GM19193 (cell line): ENCODE results near the gene CENPM.

Experiments used
- POLR2A ChIP-seq: IDR thresholded peaks from 4 replicates; pipeline ENCODE4 v1.6.1; 2011; ENCODE audit not compliant: insufficient read depth, insufficient read length; ENCODE audit errors: extremely low read depth

Gene CENPM

DNA sequence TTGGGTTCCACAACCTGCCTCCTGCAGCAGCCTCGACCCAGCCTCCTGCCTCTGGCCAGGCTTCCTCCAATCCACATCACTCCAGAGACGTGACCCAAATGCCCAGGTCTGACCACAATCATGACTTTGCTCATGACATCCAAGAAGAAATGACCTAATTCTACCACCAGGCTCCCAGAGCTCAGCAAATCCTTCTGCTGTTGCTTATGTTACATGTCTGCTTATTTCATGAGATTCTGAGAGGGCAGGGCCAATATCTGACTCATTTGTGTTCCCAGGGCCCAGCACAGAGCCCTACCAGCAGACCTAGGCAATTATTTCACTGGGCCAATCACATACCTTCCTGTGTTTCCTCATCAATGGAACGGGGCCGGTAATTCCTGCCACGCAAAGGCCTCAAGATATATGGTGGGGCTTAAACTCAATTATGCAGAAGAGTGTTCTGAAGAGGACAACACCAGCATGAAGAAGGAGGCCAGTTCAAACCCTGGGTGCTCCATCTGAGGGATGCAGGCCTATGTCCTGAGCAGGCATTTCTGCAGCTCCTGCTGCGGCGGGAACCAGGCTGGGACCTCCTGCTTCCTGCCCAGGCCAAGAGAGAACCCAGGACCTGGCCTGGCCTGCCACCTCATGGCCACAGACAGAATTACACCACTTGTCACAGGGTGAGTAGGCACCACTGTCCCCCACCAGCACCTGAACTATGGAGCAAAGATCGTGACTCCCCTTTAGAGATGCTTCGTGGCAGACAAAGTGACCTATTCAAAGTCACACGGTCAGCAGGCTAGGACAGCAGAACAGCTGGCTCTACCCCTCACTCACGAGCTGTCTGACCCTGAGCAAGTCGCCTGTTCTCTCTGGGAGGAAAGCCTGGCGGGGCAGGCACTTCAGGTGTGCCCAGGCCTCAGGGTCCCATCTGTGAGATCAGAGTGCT is 5.9 kb downstream of the CENPM start:
- TF ChIP-seq POLR2A = no peak

DNA sequence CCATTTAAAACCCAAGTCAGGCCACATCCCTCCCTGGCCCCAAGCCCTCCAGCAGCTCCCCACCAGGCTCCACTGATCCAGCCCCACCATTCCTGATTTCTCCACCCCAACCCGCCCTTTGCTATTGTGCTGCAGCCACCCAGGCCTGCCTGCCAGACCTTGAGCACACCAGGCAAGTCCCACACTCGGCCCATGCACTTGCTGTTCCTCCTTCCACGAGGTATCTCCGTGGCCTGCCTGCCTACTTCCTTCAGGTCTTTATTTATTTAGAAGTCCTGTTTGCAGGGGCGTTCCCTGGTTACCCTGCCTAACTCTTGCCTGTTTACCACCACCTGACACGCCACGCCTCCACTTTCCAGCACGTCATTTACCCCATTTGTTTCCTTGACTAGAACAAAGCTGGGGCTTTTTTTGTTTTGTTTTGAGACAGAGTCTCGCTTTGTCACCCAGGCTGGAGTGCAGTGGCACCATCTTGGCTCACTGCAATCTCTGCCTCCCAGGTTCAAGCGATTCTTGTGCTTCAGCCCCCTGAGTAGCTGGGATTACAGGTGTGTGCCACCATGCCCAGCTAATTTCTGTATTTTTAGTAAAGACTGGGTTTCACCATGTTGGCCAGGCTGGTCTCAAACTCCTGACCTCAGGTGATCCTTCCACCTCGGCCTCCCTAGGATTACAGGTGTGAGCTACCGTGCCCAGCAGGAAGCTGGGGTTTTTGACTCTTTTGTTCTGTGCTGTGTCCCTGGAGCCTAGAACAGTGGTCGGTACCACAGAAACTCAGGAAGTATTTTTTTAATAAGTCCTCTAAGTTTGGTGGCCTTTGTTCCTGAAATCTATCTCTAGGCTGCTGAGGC is 6.7 kb downstream of the CENPM start:
- TF ChIP-seq POLR2A = peak; percentile 83

DNA sequence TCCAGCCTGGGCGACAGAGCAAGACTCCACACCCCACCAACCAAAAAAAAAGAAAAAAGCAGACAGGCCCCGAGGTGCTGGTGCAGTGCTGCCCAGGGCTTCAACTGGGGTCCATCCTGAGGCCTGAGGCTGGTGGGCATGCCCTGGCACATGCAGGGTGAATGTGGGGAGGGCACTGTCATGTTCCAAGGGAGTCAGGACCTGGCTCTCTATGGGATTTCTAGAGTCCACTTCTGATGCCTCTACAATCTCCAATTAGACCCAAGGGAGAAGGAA is 10.1 kb downstream of the CENPM start:
- TF ChIP-seq POLR2A = no peak

DNA sequence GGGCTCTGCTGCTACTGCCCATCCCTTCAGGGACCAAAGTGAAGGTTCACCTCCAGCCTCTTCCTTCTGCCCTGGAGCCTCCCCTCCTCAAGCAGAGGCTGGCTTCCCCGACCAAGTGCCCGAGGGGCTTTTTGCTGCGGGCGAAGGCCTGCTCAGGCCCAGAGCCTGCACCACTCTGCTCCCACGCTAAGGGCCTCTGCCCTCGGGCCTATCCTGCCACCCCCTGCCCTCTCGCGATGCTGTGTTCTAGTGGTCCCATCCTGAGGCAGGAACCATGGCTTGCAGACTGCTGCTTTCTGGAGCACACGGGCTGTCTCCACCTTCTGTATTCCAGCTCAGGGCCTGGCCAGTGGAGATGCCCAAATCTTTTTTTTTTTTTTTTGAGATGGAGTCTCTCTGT is 11.4 kb downstream of the CENPM start:
- TF ChIP-seq POLR2A = no peak

DNA sequence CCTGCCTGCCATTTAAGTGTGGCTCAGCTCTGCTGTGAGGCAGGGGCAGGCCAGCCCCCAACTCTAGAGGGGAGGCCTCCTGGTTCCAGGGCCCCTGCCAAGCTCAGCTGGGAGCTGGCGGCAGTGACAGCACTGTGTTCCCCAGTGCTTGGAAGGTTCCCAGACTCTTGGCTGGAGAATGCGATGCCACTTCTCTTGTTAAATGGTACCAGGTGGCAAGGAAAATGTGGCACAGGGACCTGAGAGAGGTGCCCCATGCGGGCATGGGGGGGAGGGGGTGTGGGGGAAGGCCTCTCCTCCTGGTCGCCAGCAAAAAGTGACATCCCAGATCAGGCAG is 12.0 kb downstream of the CENPM start:
- TF ChIP-seq POLR2A = no peak

DNA sequence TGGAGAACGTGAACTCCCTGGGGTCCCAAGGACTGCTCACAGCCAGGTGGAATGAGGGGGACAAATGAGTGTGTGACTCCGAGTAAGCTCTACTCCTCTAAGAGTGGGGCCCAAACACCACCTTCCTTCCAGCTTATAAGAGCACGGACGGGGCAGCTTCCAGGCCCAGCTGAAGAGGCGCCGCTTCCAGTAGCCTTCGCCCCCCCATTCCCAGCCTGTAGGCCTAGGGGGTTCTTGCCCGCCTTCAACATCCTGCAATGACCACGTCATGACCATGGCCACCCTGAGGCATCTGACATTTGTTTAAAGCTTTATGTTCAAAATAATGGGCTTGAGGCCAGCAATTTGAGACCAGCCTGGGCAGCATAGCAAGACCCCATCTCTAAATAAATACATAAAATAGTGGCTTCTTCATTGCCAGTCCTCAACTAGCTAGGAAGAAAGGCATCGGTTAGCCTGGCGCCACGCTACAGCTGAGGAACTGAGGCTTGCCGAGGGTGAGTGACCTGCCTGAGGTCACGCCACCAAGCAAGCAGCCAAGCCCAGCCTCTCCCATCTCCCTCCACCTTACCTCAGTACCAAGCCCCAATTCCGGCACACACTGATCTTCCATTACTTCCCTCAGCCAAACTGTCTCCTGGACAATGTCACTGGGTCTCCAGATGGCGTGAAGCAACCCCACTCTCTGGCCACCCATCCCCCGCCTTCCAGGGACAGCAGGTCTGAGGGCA is 12.5 kb downstream of the CENPM start:
- no peak for TF ChIP-seq POLR2A

DNA sequence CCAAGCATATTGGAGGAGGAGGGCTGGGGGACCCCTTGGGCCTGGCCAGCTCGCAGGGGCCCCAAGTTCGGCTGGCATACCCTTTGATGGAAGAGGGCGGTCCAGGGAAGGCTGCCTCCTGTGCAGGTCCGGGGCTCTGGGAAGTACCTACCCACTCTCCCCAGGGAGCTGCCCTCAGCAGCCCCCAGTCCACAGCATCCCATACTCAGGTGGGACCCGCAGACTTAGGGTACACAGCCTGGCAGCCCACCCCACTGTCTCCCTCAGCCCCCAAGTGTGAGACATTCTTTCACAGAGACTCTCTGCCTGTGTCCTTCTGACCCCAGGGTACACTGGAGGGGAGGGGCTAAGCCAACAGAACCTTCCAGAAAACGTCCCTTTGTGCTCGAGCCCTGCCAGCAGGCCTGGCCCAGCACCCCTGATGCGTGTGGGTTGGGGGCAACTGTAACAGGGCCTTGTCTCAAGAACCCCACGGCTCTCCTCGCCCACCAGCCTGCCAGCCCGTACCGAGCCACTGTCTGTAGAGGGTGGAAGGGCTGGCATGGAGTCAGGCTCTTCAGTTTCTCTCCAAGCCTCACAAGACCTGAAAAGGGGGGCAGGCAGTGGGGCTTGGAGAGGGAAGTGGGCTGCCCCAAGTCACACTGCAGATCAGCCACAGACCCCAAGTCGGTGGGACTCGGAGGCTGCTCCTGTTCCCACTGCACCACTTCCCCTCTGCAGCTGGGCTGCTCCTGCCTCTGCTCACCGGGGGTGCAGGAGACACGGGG is 13.4 kb downstream of the CENPM start:
- TF ChIP-seq POLR2A = peak; percentile 5

DNA sequence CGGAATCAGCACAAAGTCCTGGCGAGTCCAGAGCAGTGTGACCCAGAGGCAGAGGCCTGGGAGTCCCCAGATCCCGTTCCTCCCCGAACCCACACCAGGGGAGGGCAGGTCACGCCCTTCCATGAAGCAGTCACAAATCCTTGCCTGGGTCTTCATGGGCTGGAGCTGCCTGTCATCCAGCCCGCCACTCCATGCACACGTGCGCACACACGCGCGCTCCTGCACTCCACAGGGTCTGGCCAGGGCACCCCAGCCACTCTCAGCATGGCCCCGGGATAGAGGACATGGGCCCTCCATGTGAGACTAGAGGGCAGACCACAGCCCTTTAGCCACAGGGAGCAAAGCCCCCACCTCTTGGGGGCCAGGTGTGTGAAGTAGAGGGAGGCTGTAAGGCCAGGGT is 14.6 kb downstream of the CENPM start:
- TF ChIP-seq POLR2A = peak; percentile 9

DNA sequence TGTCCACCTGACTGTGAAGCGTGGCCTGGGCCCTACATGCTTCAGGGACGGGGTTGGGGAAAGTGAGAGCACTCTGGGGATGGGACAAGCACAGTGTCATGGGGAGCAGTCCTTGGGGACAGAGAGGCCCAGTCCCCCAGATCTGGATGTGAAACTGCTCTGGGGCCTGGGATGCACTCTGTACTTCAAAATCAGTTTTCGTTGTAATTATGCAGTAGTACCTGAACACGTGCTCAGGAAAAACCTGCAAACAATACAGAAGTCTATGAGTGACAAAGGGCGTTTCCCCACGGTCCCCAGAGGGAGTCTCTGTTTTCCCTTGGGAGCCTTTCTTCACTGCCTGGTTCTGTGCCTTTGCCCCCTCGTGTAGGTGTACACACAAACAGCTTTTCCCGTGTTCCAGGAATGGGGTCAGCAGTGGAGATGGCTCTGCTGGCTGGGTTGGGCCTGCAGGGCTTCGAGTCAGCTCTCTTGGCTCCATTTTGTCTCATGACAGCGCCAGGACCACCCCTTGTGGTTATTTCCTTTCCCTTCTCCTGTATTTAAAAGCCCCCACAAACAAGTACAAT is 15.2 kb downstream of the CENPM start:
- TF ChIP-seq POLR2A = peak; percentile 13

DNA sequence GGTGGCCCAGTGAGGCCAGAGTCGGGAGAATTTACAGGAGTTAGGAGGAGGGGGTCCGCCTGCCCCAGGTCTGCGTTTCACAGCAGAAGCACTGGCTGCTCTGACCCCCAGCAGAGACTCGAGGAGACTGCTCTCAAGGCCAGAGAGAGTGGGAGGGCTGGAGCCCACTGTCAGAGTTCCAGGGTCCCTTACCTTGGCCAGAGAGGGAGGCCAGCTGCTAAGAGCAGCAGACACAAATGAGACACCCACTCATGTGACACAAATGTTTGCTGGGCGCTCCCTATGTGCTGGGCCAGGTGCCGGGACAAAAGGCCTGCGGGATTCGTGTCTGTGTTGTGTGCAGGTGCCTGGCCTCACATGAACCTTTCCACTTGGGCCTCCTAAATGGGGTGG is 17.5 kb downstream of the CENPM start:
- TF ChIP-seq POLR2A = no peak

DNA sequence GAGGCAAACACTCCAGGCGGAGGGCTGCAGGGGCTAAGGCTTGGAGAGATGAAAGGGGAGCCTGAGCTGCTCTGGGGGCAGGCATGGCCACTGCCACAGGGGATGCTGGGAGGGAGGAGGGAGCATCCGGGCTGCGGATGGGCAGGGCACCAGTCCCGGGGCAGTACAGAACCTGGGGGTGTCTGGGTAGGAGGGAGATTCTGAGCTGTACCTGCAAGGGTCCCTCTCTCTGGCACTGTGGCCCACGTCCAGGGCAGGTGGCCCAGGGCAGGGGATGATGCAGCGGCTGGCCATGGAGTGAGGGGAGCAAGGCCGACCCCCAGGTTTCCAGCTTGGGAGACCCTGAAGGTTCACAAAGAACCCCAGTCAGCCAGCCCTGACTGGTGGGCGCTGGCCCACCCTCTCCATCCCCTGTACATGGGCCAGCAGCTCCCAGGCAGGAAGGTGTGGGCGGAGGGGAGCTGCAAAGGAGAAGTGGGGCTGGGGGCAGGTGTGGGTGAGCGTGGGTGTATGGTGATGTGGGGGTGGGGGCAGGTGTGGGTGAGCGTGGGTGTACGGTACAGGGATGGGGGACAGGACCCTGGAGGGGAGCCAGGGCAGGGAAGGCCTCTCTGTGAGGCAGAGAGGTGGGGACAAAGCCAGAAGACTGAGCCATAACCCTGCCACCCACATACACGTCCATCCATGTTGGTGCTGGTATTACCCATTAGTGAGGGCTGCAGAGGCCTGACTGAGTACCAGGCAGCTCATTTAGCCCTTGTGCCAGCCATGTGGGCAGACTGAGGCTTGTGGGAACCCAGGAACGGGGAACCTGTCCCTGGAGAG is 18.1 kb downstream of the CENPM start:
- TF ChIP-seq POLR2A = peak; percentile 2

DNA sequence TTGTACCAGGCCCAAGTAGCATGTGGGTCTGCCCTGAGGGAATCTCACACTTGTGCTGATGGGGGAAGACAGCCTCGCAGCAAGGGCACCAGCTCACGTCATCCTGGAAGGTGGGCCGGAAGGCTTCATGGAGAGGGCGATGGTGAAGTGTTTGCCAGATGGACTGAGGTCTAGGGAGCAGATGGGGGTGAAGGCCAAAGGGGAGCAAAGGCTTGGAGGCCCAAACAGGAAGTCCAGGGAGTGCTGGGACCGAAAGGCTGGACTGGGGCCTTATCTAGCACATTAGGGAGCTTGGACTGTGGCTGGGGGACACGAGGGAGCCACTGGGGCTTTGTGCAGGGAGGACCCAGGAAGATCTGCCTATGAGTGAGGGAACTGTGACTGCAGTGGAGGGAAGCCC is 19.1 kb downstream of the CENPM start:
- TF ChIP-seq POLR2A = no peak

DNA sequence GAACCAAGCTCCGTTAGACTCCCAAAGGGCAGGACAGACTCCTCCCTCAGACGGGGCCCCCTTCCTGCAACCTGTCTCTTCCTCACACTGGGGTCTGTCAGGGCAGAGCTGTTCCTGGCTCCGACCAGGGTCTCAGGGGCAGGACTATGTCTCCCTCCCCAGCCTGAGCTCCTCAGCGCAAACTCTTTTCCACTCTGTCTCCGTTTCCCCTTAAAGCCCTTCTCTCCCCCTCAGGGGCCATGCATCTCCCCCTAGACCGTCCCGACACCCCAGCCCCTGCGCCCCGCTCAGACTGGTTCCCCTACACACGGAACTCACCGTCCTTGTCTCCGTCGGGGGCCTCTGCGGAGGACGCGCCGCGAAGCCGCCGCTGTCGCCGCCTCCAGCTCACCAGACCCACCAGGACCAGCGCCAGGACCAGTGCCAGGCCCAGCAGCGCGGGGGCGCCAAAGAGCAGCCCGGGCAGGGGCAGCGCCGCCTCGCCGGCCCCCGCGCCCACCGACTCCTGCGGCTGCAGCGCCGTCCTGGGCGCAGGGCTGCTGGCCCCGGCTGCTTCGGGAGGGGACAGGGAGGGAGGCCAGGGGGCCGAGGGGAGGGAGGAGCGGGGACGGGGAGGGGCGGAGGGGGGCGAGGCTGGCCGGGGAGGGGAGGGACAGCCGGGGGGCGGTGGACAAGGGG is 21.0 kb downstream of the CENPM start:
- TF ChIP-seq POLR2A = no peak
